ENCODE measurements around the gene RGS9.
"Not testable (repeated sequence)": the region's sequence is repeated elsewhere in the genome, so short reads cannot be mapped to it uniquely, and the experiment has no call there.

RGS9 gene

DNA sequence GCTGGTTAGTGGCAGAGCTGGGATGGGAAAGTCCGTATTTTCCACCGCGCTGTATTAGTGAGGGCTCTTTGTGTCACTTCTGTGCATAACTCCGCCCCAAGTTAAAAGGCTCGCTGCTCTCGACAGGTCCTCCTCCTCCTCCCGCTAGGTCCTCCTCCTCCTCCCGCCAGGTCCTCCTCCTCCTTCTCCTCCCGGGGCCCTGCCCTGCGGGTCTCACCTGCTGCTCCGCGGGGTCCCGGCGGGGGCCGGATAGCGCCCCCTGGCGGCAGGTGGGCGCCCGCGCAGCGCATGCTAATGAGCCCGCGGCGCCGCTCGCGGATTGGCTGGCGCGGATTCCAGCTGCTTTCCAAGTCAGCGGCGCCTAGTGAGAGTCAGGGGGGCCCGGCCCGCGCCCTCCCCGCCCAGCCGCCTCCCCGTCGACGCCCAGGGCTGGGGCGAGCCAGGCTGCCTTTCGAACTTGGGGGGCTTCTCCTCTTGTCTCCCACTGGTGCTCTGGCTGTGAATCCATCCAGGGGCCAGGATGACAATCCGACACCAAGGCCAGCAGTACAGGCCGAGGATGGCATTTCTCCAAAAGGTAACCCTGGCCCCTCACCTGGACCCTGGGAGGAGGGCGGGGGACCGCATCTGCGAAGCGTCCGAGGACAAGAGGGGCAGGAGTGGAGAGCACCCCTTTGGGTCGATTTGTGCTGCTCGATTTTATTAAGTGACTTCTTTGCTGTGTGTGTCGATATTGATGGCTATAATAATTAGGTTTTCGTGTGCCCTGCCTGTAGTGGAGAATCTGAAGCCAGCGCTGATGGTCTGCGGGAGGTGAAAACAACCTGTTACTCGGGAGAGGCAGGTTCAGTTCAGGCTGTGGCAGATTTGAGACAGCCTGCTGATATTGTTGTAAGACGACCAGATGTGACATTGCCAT lies at the start of gene RGS9:
Gene RGS9 (plus strand): TSS at position 350 of the 919 bp plus-strand sequence. CDS start 171 bp downstream, at position 521.
- Histone ChIP-seq H4K20me1 (ENCODE audit: low read depth, low read length) (no peaks in the 10 kb centered on the region), H3K4me2 (ENCODE audit: low read depth, low read length, poor library complexity, severe bottlenecking) (peak within 1 kb of the TSS; percentile 81), H3K36me3 (ENCODE audit: low read length) (no peaks in the 10 kb centered on the region), H3K9ac (ENCODE audit: low read length) (peak within 1 kb of the TSS; percentile 59), H3K4me3 (ENCODE audit: insufficient read depth, low read length, poor library complexity, severe bottlenecking) (peak within 1 kb of the TSS; percentile 54), H3K27me3 (ENCODE audit: low read length) (no peaks in the 10 kb centered on the region), H3K27ac (ENCODE audit: low read depth, low read length) (no peak within 1 kb of the TSS), H2AFZ (ENCODE audit: low read depth, low read length, severe bottlenecking) (peak within 1 kb of the TSS; percentile 75), H3K79me2 (ENCODE audit: insufficient read depth, low read length) (no peaks in the 10 kb centered on the region), H3K9me2 (replicated peaks; ENCODE audit: insufficient read depth, low read length) (no peaks in the 10 kb centered on the region), H3F3A (ENCODE audit: insufficient read depth) (0 out of 2 replicates have a peak, but pooled peaks cover 4% of the 10 kb centered on the region), H3K9me3 (ENCODE audit: insufficient read depth, low read length) (no peaks in the 10 kb centered on the region)
- TF ChIP-seq EZH2phosphoT487 (conservative IDR thresholded peaks at IDR 0.05; ENCODE audit: low read length) = no peak
- TF ChIP-seq, protein P1, sequence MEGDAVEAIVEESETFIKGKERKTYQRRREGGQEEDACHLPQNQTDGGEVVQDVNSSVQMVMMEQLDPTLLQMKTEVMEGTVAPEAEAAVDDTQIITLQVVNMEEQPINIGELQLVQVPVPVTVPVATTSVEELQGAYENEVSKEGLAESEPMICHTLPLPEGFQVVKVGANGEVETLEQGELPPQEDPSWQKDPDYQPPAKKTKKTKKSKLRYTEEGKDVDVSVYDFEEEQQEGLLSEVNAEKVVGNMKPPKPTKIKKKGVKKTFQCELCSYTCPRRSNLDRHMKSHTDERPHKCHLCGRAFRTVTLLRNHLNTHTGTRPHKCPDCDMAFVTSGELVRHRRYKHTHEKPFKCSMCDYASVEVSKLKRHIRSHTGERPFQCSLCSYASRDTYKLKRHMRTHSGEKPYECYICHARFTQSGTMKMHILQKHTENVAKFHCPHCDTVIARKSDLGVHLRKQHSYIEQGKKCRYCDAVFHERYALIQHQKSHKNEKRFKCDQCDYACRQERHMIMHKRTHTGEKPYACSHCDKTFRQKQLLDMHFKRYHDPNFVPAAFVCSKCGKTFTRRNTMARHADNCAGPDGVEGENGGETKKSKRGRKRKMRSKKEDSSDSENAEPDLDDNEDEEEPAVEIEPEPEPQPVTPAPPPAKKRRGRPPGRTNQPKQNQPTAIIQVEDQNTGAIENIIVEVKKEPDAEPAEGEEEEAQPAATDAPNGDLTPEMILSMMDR (IDR thresholded peaks at IDR 0.05; ENCODE audit: insufficient read depth, low read length, poor library complexity, severe bottlenecking) = peak; percentile 97

DNA sequence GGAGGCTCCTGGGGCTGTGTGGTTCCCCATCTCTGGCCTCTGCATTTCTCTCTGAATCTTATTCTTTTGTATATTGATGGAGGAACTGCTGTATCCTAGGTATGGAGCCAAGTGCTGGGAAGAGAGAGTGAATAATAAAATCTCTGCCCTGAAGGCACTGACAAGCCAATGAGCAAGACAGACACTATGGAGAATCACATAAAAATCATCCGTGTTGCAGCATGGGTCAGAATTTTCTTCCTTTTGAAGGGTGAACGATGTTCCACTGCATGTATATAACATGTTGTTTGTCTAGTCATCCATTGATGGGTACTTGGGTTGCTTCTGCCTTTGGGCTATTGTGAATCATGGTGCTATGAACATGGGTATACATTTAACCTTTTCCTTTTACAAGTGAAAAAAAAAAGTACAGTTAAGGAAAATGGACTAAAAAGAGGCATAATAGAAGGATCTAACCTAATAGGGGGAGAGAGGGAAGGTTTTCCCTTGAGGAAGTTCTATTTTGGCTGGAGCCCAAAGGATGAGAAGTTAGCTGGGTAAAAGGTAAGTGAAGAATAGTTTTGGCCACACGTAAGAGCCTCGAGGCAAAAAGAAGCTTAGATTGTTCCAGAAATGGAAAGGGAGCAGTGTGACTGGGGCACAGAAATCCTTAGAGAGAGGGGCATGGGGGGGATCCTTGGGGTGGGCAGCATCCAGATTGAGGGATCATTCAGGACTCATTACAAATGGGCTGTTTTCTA lies 48.4 kb upstream of the RGS9 start:
- Histone ChIP-seq H4K20me1 (ENCODE audit: low read depth, low read length) (no peaks in the 10 kb centered on the region), H3K36me3 (ENCODE audit: low read length) (no peaks in the 10 kb centered on the region), H2AFZ (ENCODE audit: low read depth, low read length, severe bottlenecking) (no peak overlapping the region), H3K4me3 (ENCODE audit: insufficient read depth, low read length, poor library complexity, severe bottlenecking) (no peak overlapping the region), H3F3A (ENCODE audit: insufficient read depth) (no peaks in the 10 kb centered on the region), H3K27me3 (ENCODE audit: low read length) (no peaks in the 10 kb centered on the region), H3K4me2 (ENCODE audit: low read depth, low read length, poor library complexity, severe bottlenecking) (no peak overlapping the region), H3K79me2 (ENCODE audit: insufficient read depth, low read length) (no peaks in the 10 kb centered on the region), H3K9ac (ENCODE audit: low read length) (no peak overlapping the region), H3K9me2 (replicated peaks; ENCODE audit: insufficient read depth, low read length) (no peaks in the 10 kb centered on the region), H3K27ac (ENCODE audit: low read depth, low read length) (no peak overlapping the region), H3K9me3 (ENCODE audit: insufficient read depth, low read length) (no peaks in the 10 kb centered on the region)
- no peak for TF ChIP-seq EZH2phosphoT487 (conservative IDR thresholded peaks at IDR 0.05; ENCODE audit: low read length)
- TF ChIP-seq, protein P1 (IDR thresholded peaks at IDR 0.05; ENCODE audit: insufficient read depth, low read length, poor library complexity, severe bottlenecking) = no peak

DNA sequence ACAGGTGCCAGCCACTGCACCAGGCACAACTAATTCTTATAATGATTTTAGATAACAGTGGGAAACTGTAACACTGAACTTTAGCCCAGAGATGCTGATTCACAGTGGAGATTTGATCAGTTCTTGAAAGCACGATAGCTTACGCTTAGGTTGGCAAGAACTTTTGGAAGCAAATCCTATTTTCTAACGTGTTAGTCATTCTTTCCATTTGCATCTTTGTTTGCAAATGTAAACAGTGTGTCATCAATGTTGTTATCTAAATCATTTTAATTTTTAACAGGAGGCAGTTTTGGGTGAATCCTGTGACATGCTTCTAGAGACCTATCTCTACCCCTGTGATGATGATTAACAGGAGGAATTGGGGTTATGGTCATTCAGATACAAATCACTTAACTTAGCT lies 44.9 kb upstream of the RGS9 start:
- Histone ChIP-seq H3K9me3 (ENCODE audit: insufficient read depth, low read length) (no peaks in the 10 kb centered on the region), H3K4me2 (ENCODE audit: low read depth, low read length, poor library complexity, severe bottlenecking) (no peak overlapping the region), H3K9me2 (replicated peaks; ENCODE audit: insufficient read depth, low read length) (no peaks in the 10 kb centered on the region), H3K27me3 (ENCODE audit: low read length) (no peaks in the 10 kb centered on the region), H4K20me1 (ENCODE audit: low read depth, low read length) (no peaks in the 10 kb centered on the region), H3K79me2 (ENCODE audit: insufficient read depth, low read length) (no peaks in the 10 kb centered on the region), H3K27ac (ENCODE audit: low read depth, low read length) (no peak overlapping the region), H3K36me3 (ENCODE audit: low read length) (no peaks in the 10 kb centered on the region), H3F3A (ENCODE audit: insufficient read depth) (no peaks in the 10 kb centered on the region), H3K9ac (ENCODE audit: low read length) (no peak overlapping the region), H2AFZ (ENCODE audit: low read depth, low read length, severe bottlenecking) (no peak overlapping the region), H3K4me3 (ENCODE audit: insufficient read depth, low read length, poor library complexity, severe bottlenecking) (no peak overlapping the region)
- TF ChIP-seq EZH2phosphoT487 (conservative IDR thresholded peaks at IDR 0.05; ENCODE audit: low read length) = no peak
- TF ChIP-seq, protein P1 (IDR thresholded peaks at IDR 0.05; ENCODE audit: insufficient read depth, low read length, poor library complexity, severe bottlenecking) = no peak

DNA sequence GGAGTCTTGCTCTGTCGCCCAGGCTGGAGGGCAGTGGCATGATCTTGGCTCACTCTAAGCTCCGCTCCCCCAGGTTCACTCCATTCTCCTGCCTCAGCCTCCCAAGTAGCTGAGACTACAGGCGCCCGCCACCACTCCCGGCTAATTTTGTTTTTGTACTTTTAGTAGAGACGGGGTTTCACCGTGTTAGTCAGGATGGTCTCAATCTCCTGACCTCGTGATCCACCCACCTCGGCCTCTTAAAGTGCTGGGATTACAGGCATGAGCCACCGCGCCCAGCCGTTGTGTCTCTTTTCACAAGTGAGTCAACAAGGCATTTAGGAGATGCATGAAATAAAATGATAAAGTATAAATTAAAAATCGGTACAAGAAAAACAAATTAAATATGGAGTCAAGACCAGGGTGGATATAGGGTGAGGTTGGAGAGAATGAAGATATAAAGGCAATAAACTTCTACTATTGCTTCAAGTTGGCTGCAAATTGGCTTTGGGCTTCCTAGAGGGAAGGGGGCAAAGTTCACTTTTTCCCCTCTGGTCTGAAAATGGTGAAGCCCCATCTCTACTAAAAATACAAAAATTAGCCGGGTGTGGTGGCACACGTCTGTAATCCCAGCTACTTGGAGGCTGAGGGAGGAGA lies 44.3 kb upstream of the RGS9 start:
- not testable (repeated sequence) for H3K4me2 ChIP-seq (ENCODE audit: low read depth, low read length, poor library complexity, severe bottlenecking); H2AFZ ChIP-seq (ENCODE audit: low read depth, low read length, severe bottlenecking); H3K4me3 ChIP-seq (ENCODE audit: insufficient read depth, low read length, poor library complexity, severe bottlenecking); H3K27ac ChIP-seq (ENCODE audit: low read depth, low read length); H3K9me2 ChIP-seq (replicated peaks; ENCODE audit: insufficient read depth, low read length); H3K9ac ChIP-seq (ENCODE audit: low read length); H3K79me2 ChIP-seq (ENCODE audit: insufficient read depth, low read length); H3F3A ChIP-seq (ENCODE audit: insufficient read depth); H3K9me3 ChIP-seq (ENCODE audit: insufficient read depth, low read length); H3K27me3 ChIP-seq (ENCODE audit: low read length); H3K36me3 ChIP-seq (ENCODE audit: low read length); H4K20me1 ChIP-seq (ENCODE audit: low read depth, low read length)

Measured in SU-DHL-6 (cell line).